Suprapubic skin (tissue), 4 donors: Measurements from ENCODE around the gene IFNA10. TPM values are rescaled to one million over a fixed set of nuclear protein-coding genes. Genes with fewer than 3 reads are reported as not detected.
"Not testable (repeated sequence)": the region's sequence is repeated elsewhere in the genome, so short reads cannot be mapped to it uniquely, and the experiment has no call there.

Experiments
- DNase-seq, 2 donors: peaks; one replicate each; pipeline ENCODE4 v3.0.0-alpha.2; 2019; ENCODE audit warnings: low spot score in 2 of 2
- H3K27ac ChIP-seq: fragments of 200-600 bp; sonication (generic); one replicate; pipeline ENCODE4 v1.5.1; 2019
- H3K27me3 ChIP-seq: fragments of 200-600 bp; sonication (generic); one replicate; pipeline ENCODE4 v1.5.1; 2019
- H3K36me3 ChIP-seq: fragments of 200-600 bp; sonication (generic); one replicate; pipeline ENCODE4 v1.5.1; 2019
- H3K4me1 ChIP-seq: fragments of 200-600 bp; sonication (generic); one replicate; pipeline ENCODE4 v1.5.1; 2019
- H3K4me3 ChIP-seq: fragments of 200-600 bp; sonication (generic); one replicate; pipeline ENCODE4 v1.5.1; 2019; ENCODE audit warnings: mild to moderate bottlenecking
- H3K9me3 ChIP-seq: fragments of 200-600 bp; sonication (generic); one replicate; pipeline ENCODE4 v1.5.1; 2019
- CTCF ChIP-seq, 2 donors: fragments of 200-600 bp in 1 of 2; fragments of 450-650 bp in 1 of 2; sonication (generic) in 1 of 2; IDR thresholded peaks; one replicate each; pipeline ENCODE4 v1.5.1; 2016 to 2019; ENCODE audit warnings: antibody characterized with exemption in 2 of 2, mild to moderate bottlenecking in 1 of 2, moderate library complexity in 1 of 2
- EP300 ChIP-seq: sonication (generic); formaldehyde crosslinking; IDR thresholded peaks from one replicate; pipeline ENCODE4 v1.6.1; 2017; ENCODE audit warnings: antibody characterized with exemption
- POLR2A ChIP-seq, 2 donors: fragments of 450-650 bp; IDR thresholded peaks; one replicate each; pipeline ENCODE4 v1.6.1; 2017; ENCODE audit warnings: antibody characterized with exemption in 2 of 2, mild to moderate bottlenecking in 2 of 2, moderate library complexity in 2 of 2
- POLR2AphosphoS5 ChIP-seq, 3 donors: sonication (generic); formaldehyde crosslinking; IDR thresholded peaks; one replicate each; pipeline ENCODE4 v1.6.1; 2017; ENCODE audit warnings: antibody characterized with exemption in 3 of 3
- WGBS: methylation state at CpG from one replicate; pipeline ENCODE4 v1.1.5; 2018; 5-methylcytosine and 5-hydroxymethylcytosine counted together
- total RNA-seq, 4 donors: library from RNA; depleted of rRNA; stranded (reverse); fragments of >200 nt; gene quantifications; one replicate each; pipeline ENCODE4 v1.1.0, GENCODE V29; 2016

Gene IFNA10
- total RNA-seq, 4 donors from 2014 or later, result not detected

- no peaks in the 10 kb centered on the region for H3K36me3 ChIP-seq
- no peak for TF ChIP-seq POLR2A (IDR thresholded peaks at IDR 0.05)
These were observed 37.9 kb upstream of the IFNA10 start for GRCh38 chr9:21244836-21245235.

GRCh38 chr9:21239911-21240310 lies 33.0 kb upstream of the IFNA10 start, which contains the start of gene IFNA14:
IFNA14 (minus strand) TSS chr9:21240005; CDS start chr9:21239935, 70 bp downstream.
- TF ChIP-seq POLR2A (IDR thresholded peaks at IDR 0.05) (no peak), POLR2AphosphoS5 (IDR thresholded peaks at IDR 0.05) (no peak), EP300 (no peak), CTCF (IDR thresholded peaks at IDR 0.05) (no peak)
- Histone ChIP-seq H3K9me3 (no peaks in the 10 kb centered on the region), H3K36me3 (no peaks in the 10 kb centered on the region), H3K4me3 (no peak within 1 kb of the TSS), H3K27ac (no peak within 1 kb of the TSS), H3K27me3 (no peaks in the 10 kb centered on the region), H3K4me1 (no peaks in the 10 kb centered on the region)
- 82% methylated on average over 2 of the region's 2 CpGs for WGBS
- DNase-seq, result no peak

More at GRCh38 chr9:21244836-21245235, 37.9 kb upstream of the IFNA10 start:
- WGBS, result 59% methylated on average over 2 of the region's 2 CpGs
- H3K4me1 ChIP-seq, result no peaks in the 10 kb centered on the region
- no peak for DNase-seq
- H3K4me3 ChIP-seq, result no peak overlapping the region
- H3K9me3 ChIP-seq, result no peaks in the 10 kb centered on the region
- H3K27ac ChIP-seq, result no peak overlapping the region
- no peaks in the 10 kb centered on the region for H3K27me3 ChIP-seq

- H3K4me1 ChIP-seq, H3K27ac ChIP-seq, DNase-seq, H3K9me3 ChIP-seq, H3K27me3 ChIP-seq, H3K4me3 ChIP-seq, H3K36me3 ChIP-seq: not testable (repeated sequence)
- WGBS, result 14% methylated on average over 1 of the region's 1 CpG
These were observed 29.4 kb upstream of the IFNA10 start for GRCh38 chr9:21236360-21236714.

GRCh38 chr9:21235468-21236359 lies 28.8 kb upstream of the IFNA10 start:
- not testable (repeated sequence) for H3K4me3 ChIP-seq, H3K9me3 ChIP-seq, H3K27me3 ChIP-seq, H3K27ac ChIP-seq, DNase-seq, H3K36me3 ChIP-seq, H3K4me1 ChIP-seq
- 42% methylated on average over 8 of the region's 8 CpGs for WGBS

GRCh38 chr9:21234153-21234687 lies 27.3 kb upstream of the IFNA10 start:
- WGBS, result 72% methylated on average over 2 of the region's 4 CpGs
- Histone ChIP-seq H3K4me3 (no peak overlapping the region), H3K9me3 (no peaks in the 10 kb centered on the region), H3K27me3 (no peaks in the 10 kb centered on the region), H3K27ac (no peak overlapping the region), H3K4me1 (no peaks in the 10 kb centered on the region), H3K36me3 (no peaks in the 10 kb centered on the region)
- no peak for TF ChIP-seq POLR2A (IDR thresholded peaks at IDR 0.05)
- no peak for TF ChIP-seq CTCF (IDR thresholded peaks at IDR 0.05)
- no peak for TF ChIP-seq POLR2AphosphoS5 (IDR thresholded peaks at IDR 0.05)
- TF ChIP-seq EP300, result no peak
- no peak for DNase-seq

- no peaks in the 10 kb centered on the region for H3K36me3 ChIP-seq
- TF ChIP-seq EP300, result no peak
- no peak overlapping the region for H3K27ac ChIP-seq
- H3K4me1 ChIP-seq, result no peaks in the 10 kb centered on the region
- no peak overlapping the region for H3K4me3 ChIP-seq
- H3K27me3 ChIP-seq, result no peaks in the 10 kb centered on the region
- H3K9me3 ChIP-seq, result no peaks in the 10 kb centered on the region
- 100% methylated on average over 1 of the region's 2 CpGs for WGBS
- no peak for DNase-seq
These were observed 26.3 kb upstream of the IFNA10 start for GRCh38 chr9:21233258-21233657.

- 78% methylated on average over 2 of the region's 2 CpGs for WGBS
These were observed 21.2 kb upstream of the IFNA10 start, which contains the start of gene IFNA17 for GRCh38 chr9:21228122-21228521. IFNA17 (minus strand) TSS chr9:21228222; CDS start chr9:21228173, 49 bp downstream.

GRCh38 chr9:21217211-21217610 lies 10.3 kb upstream of the IFNA10 start, which contains the start of gene IFNA16:
IFNA16 (minus strand) TSS chr9:21217311; CDS start chr9:21217305, 6 bp downstream.
- not testable (repeated sequence) for H3K27me3 ChIP-seq, H3K27ac ChIP-seq, H3K9me3 ChIP-seq, H3K36me3 ChIP-seq, DNase-seq, H3K4me3 ChIP-seq, H3K4me1 ChIP-seq
- 71% methylated on average over 1 of the region's 1 CpG for WGBS

More at GRCh38 chr9:21228122-21228521, 21.2 kb upstream of the IFNA10 start, which contains the start of gene IFNA17:
- no peak within 1 kb of the TSS for H3K4me3 ChIP-seq
- no peak for DNase-seq
- H3K36me3 ChIP-seq, result no peaks in the 10 kb centered on the region
- no peak within 1 kb of the TSS for H3K27ac ChIP-seq
- no peak for TF ChIP-seq CTCF (IDR thresholded peaks at IDR 0.05)
- TF ChIP-seq POLR2AphosphoS5 (IDR thresholded peaks at IDR 0.05), result no peak
- TF ChIP-seq EP300, result no peak
- TF ChIP-seq POLR2A (IDR thresholded peaks at IDR 0.05), result no peak
- no peaks in the 10 kb centered on the region for H3K27me3 ChIP-seq
- no peaks in the 10 kb centered on the region for H3K4me1 ChIP-seq
- H3K9me3 ChIP-seq, result no peaks in the 10 kb centered on the region

- WGBS, result 40% methylated on average over 5 of the region's 5 CpGs
- H3K4me3 ChIP-seq, H3K9me3 ChIP-seq, H3K27ac ChIP-seq, H3K4me1 ChIP-seq, H3K27me3 ChIP-seq, H3K36me3 ChIP-seq, DNase-seq: not testable (repeated sequence)
These were observed 6.7 kb upstream of the IFNA10 start for GRCh38 chr9:21213411-21214326.
